HG03565 (cell line): ENCODE measurements around the gene RPGRIP1L.
A peak's percentile ranks its signal among the peaks of the same experiment; 100 is the strongest.

Experiments
- ATAC-seq: cut with Tn5 transposase; IDR thresholded peaks from one replicate; pipeline ENCODE4 v1.9.1; 2021; ENCODE audit warnings: mild to moderate bottlenecking, moderate library complexity; ENCODE audit not compliant: unreplicated experiment

RPGRIP1L gene

GRCh38 chr16:53559270-53559951 is 144.2 kb downstream of the RPGRIP1L start:
- ATAC-seq = no peak

GRCh38 chr16:53558710-53559109 is 144.9 kb downstream of the RPGRIP1L start:
- no peak for ATAC-seq

- no peak for ATAC-seq
Measured at GRCh38 chr16:53556521-53556920, 147.1 kb downstream of the RPGRIP1L start.

- peak; percentile 76 for ATAC-seq
Measured at GRCh38 chr16:53549970-53550690, 153.5 kb downstream of the RPGRIP1L start.
